A673 (cell line): ENCODE data around the gene SPON2. TPM values are rescaled to one million over a fixed set of nuclear protein-coding genes. Genes with fewer than 3 reads are reported as not detected.

Experiments
- BruUV-seq: library from RNA; stranded (reverse); fragments of 400-500 nt; replicated peaks from 2 replicates; lab custom pipeline; 2021; lab: Mats Ljungman, UMichigan
- CTCF ChIA-PET: fragments of 300-600 bp; sonication (Branson Sonifier 250); formaldehyde crosslinking; loops from one replicate; lab custom pipeline; 2022; ENCODE audit warnings: antibody characterized with exemption; lab: Charles Lee
- POLR2A ChIA-PET: fragments of 300-600 bp; sonication (Branson Sonifier 250); formaldehyde crosslinking; loops from one replicate; lab custom pipeline; 2022; ENCODE audit warnings: antibody characterized with exemption; ENCODE audit not compliant: low non-redundant PET; lab: Charles Lee
- DNase-seq: peaks from one replicate; pipeline ENCODE4 v3.0.0-alpha.2; 2015; ENCODE audit warnings: low spot score
- H3K27ac ChIP-seq: fragments of 200-600 bp; sonication (generic); 2 replicates; pipeline ENCODE4 v1.5.1; 2016; ENCODE audit warnings: mixed run types, low read depth, mild to moderate bottlenecking, mixed read lengths, antibody characterized with exemption, low read length; ENCODE audit not compliant: poor library complexity, severe bottlenecking
- H3K27me3 ChIP-seq: fragments of 200-600 bp; sonication (generic); replicated peaks from 2 replicates; pipeline ENCODE4 v1.6.1; 2017; ENCODE audit warnings: mixed run types, low read depth, mild to moderate bottlenecking, mixed read lengths, antibody characterized with exemption, low read length; ENCODE audit not compliant: insufficient read depth, poor library complexity
- H3K36me3 ChIP-seq: fragments of 200-600 bp; sonication (generic); 2 replicates; pipeline ENCODE4 v1.6.1; 2016; ENCODE audit warnings: mixed run types, mild to moderate bottlenecking, mixed read lengths, antibody characterized with exemption, low read length; ENCODE audit not compliant: insufficient read depth, poor library complexity, severe bottlenecking
- H3K4me1 ChIP-seq: fragments of 200-600 bp; sonication (generic); 2 replicates; pipeline ENCODE4 v1.6.1; 2017; ENCODE audit warnings: mixed run types, mild to moderate bottlenecking, mixed read lengths, antibody characterized with exemption, low read length; ENCODE audit not compliant: insufficient read depth, poor library complexity, severe bottlenecking
- H3K4me3 ChIP-seq: fragments of 200-600 bp; sonication (generic); 2 replicates; pipeline ENCODE4 v1.5.1; 2016; ENCODE audit warnings: low read depth, mixed run types, mild to moderate bottlenecking, mixed read lengths, low read length; ENCODE audit not compliant: poor library complexity, severe bottlenecking
- H3K9me3 ChIP-seq: fragments of 200-600 bp; sonication (generic); 2 replicates; pipeline ENCODE4 v1.6.1; 2016; ENCODE audit warnings: mixed run types, low read depth, mild to moderate bottlenecking, mixed read lengths, antibody characterized with exemption, low read length; ENCODE audit not compliant: poor library complexity, severe bottlenecking
- EZH2 ChIP-seq: fragments of 200-600 bp; sonication (generic); IDR thresholded peaks from 2 replicates; pipeline ENCODE4 v1.6.1; 2017; ENCODE audit warnings: borderline replicate concordance, low read depth, mild to moderate bottlenecking, mixed read lengths, antibody characterized with exemption, low read length; ENCODE audit not compliant: poor library complexity, severe bottlenecking
- intact Hi-C: fragments of 100-400 bp; cut with micrococcal nuclease; formaldehyde crosslinking; loops from one replicate; pipeline ENCODE4 v1.10.0; 2022; ENCODE audit not compliant: unreplicated experiment
- total RNA-seq: library from RNA; stranded (reverse); gene quantifications from 2 replicates; pipeline ENCODE4 v1.2.3, GENCODE V29; 2021
- TF ChIP-seq, protein P1 (sequence below): fragments of 300-800, 200-600 bp; sonication (generic); conservative IDR thresholded peaks from 2 replicates; pipeline ENCODE4 v1.5.1; 2017; ENCODE audit warnings: low read depth, mild to moderate bottlenecking, antibody characterized with exemption, low read length, moderate library complexity, mixed read lengths

Gene SPON2
- total RNA-seq, 1 experiment from 2014 or later, result 2.3 TPM

DNA sequence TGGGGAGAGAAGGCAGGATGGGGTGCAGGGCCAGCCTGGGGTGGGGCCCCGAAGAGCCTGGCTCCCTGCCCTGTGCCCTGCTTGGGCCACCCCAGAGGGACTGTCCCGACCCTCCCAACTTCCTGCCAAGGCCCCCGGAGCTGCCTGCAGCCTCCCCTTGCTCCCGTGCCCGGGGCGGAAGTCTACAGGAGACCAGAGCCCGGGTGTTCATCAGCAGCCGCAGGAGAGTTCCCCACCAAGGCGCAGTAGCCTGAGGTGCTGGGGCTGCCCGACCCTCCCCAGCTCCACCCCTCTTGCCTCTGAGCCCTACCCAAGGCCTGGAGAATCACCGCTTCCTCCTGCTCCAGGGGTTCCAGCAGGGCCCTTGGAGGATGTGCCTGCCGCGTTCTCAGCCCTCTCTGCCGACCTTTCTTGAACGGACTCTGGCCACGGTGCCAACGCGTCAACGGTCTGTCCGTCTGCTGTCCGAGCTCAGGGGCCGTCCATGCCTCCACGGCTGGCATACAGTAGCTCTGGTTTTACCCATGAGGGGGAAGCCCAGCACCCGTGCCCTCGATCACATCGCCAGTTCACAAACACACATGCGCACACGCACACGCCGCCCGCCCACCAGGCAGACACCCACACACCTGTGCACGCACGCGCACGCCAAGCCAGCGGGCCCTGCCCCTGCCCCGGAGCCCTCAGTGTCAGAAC lies 36.0 kb upstream of the SPON2 start:
- H3K9me3 ChIP-seq, result no peaks in the 10 kb centered on the region
- H3K27me3 ChIP-seq, result no peaks in the 10 kb centered on the region
- no peak overlapping the region for H3K4me3 ChIP-seq
- DNase-seq, result no peak
- ChIA-PET CTCF (no interaction called here), POLR2A (no interaction called here)
- TF ChIP-seq, protein P1, sequence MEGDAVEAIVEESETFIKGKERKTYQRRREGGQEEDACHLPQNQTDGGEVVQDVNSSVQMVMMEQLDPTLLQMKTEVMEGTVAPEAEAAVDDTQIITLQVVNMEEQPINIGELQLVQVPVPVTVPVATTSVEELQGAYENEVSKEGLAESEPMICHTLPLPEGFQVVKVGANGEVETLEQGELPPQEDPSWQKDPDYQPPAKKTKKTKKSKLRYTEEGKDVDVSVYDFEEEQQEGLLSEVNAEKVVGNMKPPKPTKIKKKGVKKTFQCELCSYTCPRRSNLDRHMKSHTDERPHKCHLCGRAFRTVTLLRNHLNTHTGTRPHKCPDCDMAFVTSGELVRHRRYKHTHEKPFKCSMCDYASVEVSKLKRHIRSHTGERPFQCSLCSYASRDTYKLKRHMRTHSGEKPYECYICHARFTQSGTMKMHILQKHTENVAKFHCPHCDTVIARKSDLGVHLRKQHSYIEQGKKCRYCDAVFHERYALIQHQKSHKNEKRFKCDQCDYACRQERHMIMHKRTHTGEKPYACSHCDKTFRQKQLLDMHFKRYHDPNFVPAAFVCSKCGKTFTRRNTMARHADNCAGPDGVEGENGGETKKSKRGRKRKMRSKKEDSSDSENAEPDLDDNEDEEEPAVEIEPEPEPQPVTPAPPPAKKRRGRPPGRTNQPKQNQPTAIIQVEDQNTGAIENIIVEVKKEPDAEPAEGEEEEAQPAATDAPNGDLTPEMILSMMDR, result no peak
- no peak for TF ChIP-seq EZH2
- H3K4me1 ChIP-seq, result no peaks in the 10 kb centered on the region
- intact Hi-C loops, result no loop called here
- H3K36me3 ChIP-seq, result peaks cover 22% of the 10 kb centered on the region
- no peak overlapping the region for H3K27ac ChIP-seq
- BruUV-seq, result no TSS peak

DNA sequence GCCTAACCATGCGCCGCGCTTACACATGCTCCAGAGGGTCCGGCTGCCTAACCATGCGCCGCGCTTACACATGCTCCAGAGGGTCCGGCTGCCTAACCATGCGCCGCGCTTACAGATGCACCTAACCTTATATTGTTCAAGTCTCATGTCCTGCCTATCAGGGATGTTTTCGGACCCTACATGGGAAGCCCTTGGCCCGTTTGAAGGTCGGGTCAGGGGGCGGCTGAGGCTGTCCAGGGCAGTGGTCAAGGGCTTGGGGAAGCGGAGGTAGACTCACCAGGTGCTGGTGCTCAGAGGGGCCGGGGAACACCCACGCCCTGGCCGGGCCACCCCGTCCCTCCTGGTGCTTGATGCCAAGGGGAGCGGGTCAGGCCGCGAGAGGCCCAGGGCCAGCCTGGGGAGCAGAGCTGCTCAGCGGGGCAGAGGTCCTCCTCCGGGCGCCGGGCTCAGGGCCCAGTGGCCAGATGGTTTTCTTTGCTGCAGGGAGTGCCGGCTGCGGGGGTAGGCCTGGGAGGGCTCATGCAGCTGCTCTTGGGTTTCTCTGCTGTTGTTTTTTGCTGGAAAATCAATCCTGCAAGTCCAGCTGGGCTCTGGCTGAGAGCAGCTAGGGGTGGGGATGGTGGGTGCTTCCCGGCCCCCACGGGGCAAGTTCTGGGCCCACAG lies 35.4 kb upstream of the SPON2 start:
- BruUV-seq, result no TSS peak
- Histone ChIP-seq H3K9me3 (no peaks in the 10 kb centered on the region), H3K4me1 (no peaks in the 10 kb centered on the region), H3K4me3 (no peak overlapping the region), H3K27me3 (no peaks in the 10 kb centered on the region), H3K27ac (no peak overlapping the region), H3K36me3 (peaks cover 16% of the 10 kb centered on the region)
- intact Hi-C loops, result no loop called here
- DNase-seq, result no peak
- ChIA-PET CTCF (no interaction called here), POLR2A (no interaction called here)
- no peak for TF ChIP-seq EZH2
- TF ChIP-seq, protein P1, result no peak

DNA sequence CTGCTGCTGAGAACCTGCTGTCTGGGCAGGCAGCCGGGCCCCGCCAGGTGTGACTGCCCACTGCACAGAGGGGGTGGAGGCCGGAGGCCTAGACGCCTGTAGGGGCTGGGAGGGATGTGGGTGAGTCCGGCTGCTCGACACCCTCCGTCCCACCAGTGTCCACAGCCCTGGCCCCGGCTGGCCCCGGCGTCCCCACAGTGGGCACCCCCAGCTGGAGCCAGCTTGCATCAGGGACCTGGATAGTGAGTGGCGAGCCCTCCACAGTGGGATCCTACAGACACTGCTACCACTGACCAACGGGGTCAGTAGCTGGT lies 34.7 kb upstream of the SPON2 start:
- no peak for TF ChIP-seq EZH2
- TF ChIP-seq, protein P1, result no peak
- intact Hi-C loops, result no loop called here
- no peak overlapping the region for H3K4me3 ChIP-seq
- no peaks in the 10 kb centered on the region for H3K4me1 ChIP-seq
- no peaks in the 10 kb centered on the region for H3K9me3 ChIP-seq
- no peak overlapping the region for H3K27ac ChIP-seq
- ChIA-PET CTCF (no interaction called here), POLR2A (no interaction called here)
- H3K27me3 ChIP-seq, result no peaks in the 10 kb centered on the region
- H3K36me3 ChIP-seq, result peaks cover 9% of the 10 kb centered on the region
- no TSS peak for BruUV-seq
- no peak for DNase-seq
